HG03064 (cell line): ENCODE results near the gene ZC4H2.
A peak's percentile ranks its signal among the peaks of the same experiment; 100 is the strongest.
"Not testable (repeated sequence)": the region's sequence is repeated elsewhere in the genome, so short reads cannot be mapped to it uniquely, and the experiment has no call there.

Experiments
- ATAC-seq: cut with Tn5 transposase; IDR thresholded peaks from one replicate; pipeline ENCODE4 v1.9.1; 2021; ENCODE audit warnings: low read depth; ENCODE audit not compliant: unreplicated experiment

ZC4H2 gene, protein sequence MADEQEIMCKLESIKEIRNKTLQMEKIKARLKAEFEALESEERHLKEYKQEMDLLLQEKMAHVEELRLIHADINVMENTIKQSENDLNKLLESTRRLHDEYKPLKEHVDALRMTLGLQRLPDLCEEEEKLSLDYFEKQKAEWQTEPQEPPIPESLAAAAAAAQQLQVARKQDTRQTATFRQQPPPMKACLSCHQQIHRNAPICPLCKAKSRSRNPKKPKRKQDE

GRCh38 chrX:64975989-64976672 lies at the start of gene ZC4H2:
ZC4H2 (minus strand) TSS chrX:64976450; CDS start chrX:64976377, 73 bp downstream.
- peak; percentile 99 for ATAC-seq

GRCh38 chrX:65017451-65017850 lies 41.2 kb upstream of the ZC4H2 start:
- no peak for ATAC-seq

DNA sequence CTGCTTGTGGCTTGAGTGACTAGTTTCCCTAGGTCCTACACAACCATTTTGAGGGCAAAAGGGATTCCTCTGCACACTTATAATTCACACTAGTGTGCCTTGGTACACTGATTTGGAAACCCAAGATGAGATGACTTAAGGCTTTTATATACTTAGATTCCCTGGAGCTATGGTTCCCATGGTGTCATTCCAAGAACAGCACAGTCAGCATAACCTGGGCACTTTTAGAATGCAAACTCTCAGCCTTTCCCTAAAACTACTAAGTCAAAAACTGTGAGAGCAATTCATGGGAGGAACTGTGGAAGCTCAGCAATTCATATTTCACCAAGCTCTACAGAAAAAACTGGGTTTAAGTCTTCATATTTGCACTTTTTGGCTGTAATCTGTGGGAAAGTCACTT lies 38.0 kb upstream of the ZC4H2 start:
- ATAC-seq = no peak

GRCh38 chrX:65009459-65009858 lies 33.2 kb upstream of the ZC4H2 start:
- ATAC-seq = no peak

GRCh38 chrX:65002208-65002607 lies 26.0 kb upstream of the ZC4H2 start:
- not testable (repeated sequence) for ATAC-seq

GRCh38 chrX:64996805-64997204 lies 20.6 kb upstream of the ZC4H2 start:
- ATAC-seq = no peak

GRCh38 chrX:64994131-64994798 lies 18.0 kb upstream of the ZC4H2 start:
- ATAC-seq = no peak

DNA sequence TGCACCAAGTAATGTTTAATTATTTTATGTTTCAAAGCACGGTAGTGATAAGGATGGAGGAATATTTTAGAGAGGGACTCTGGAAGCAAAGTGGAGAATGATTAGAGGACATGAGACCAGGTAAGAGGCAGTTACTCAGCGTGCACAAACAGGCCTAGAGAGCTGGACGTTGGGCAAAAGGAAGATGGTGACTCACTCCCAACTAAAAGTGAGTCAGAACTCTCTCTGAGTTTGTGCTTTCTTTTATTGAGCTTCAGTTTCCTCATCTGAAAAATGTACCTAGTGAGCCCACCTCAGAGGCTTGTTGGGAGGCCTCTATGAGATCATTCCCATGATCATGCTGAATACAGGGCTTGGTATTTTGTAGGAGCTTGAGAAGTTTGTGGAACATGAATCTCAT lies 1.6 kb upstream of the ZC4H2 start:
- ATAC-seq = no peak

DNA sequence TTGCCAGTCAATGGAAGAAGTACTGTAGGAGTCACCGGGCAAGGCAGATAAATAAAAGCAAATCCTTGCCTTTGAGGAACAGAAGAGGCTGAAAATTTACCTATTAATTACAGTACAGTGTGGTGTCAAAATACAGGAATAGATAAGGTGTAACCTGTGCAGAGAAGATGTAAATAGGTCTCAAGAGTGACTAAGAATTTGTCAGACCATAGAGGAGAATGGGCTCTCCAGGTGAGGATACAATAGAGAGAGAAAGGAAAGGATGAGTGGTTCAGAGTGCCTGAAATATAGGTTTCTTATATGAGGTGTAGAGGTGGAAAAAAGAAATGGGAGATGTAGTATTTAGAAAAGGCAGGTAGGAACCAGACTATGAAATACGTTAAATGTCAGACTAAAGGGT lies 801 bp upstream of the ZC4H2 start:
- ATAC-seq = no peak

DNA sequence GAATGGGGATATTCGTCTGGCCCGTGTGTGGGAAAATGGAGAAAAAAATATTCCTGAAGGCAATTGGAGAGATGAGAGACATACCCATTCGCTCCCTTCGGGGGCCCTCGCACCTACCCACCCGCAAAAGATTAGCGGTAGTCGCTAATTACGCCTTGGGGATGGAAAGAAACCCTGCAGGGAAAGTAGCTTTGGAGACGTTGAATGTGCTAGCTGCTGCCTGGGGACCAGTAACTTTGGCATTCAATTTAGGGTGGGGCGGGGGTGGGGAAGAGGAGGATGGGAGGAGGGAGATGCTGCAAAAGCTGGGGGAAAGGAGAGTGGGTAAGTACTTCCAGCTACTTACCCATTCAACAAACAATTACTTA lies 407 bp upstream of the ZC4H2 start:
- ATAC-seq = peak; percentile 25

GRCh38 chrX:64975491-64975890 lies 759 bp downstream of the ZC4H2 start:
- no peak for ATAC-seq

DNA sequence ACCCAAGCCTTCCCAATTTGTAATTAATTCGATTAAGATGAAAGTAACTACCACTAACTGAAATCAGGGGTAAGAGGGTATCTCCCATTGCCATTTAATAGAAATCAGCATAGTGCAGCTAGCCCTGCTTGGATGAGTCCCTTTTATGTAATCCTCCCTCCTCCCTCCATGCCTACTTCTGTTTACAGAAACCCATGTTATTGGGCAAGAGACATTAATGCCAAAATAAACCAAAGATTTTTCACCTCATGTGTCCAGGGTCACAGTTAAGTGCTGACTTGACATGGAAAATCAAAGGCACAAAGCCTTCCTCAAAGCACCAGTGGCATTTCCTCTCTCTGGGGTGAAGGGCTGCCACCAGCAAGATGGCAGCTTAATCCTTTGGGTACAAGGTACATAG lies 50.8 kb downstream of the ZC4H2 start:
- ATAC-seq = no peak

DNA sequence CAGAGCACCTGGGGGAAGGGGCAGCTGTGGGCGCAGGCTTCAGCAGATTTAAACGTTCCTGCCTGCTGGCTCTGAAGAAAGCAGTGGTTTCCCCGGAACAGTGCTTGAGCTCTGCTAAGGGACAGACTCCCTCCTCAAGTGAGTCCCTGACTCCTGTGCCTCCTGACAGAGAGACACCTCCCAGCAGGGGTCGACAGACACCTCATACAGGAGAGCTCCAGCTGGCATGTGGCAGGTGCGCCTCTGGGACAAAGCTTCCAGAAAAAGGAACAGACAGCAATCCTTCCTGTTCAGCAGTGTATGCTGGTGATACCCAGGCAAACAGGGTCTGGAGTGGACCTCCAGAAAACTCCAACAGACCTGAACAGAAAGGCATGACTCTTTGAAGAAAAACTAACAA lies 68.1 kb downstream of the ZC4H2 start:
- no peak for ATAC-seq

DNA sequence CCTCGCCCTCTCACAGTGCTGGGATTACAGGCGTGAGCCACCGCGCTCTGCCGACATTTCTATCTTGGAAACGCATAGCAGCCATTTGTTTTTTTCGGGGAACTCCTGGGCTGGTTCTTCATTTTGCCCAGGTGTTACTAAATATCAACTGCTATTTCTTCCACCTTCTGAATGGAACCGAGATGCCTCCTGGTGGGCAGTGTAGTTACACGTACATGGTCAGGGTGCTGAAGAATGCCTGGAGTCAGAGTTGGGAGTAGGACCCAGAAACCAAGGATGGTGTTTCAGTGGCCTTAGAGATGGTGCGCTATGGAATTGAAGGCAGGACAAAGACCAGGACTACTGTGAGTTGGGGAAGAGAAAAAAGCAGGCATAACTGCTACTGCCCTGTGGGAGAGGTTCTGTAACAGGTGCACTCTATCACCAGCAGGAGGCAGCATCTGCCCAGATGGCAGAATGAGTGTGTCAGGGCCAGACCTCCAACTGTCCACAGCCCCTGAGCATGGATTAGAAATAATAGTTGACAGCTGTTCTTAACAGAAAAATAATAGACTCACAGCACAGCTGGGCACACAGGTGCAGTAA lies 81.7 kb downstream of the ZC4H2 start:
- ATAC-seq = peak; percentile 69

- no peak for ATAC-seq
These were observed 90.4 kb downstream of the ZC4H2 start for GRCh38 chrX:64885850-64886249.

DNA sequence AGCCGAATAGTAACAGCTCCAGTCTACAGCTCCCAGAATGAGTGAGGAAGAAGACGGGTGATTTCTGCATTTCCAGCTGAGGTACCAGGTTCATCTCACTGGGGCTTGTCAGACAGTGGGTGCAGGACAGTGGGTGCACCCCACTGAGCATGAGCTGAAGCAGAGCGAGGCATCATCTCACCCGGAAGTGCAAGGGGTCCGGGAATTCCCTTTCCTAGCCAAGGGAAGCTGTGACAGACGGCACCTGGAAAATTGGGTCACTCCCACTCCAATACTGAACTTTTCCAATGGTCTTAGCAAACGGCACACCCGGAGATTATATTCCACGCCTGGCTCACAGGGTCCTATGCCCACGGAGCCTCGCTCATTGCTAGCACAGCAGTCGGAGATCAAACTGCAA lies 97.5 kb downstream of the ZC4H2 start:
- not testable (repeated sequence) for ATAC-seq

DNA sequence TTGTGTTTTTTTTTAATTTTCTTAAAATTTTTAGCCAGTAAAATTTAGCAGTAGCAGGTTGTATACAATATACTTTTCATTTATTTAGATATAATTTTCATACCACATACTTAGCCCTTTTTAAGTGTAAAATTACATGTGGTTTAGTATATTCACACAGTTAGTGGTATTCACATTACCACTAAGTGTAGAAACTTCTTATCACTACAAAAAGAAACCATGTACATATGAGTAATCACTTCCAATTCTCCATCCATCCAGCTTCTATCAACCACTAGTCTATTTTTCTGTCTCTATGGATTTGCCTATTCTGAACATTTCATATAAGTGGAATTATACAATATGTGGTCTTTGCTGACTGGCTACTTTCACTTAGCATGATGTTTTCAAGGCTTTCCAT lies 109.0 kb downstream of the ZC4H2 start:
- no peak for ATAC-seq
